ENCODE results near the gene NBAS.
A peak's percentile ranks its signal among the peaks of the same experiment; 100 is the strongest.

Gene NBAS

GRCh38 chr2:15178946-15179345 is 382.2 kb downstream of the NBAS start:
- Histone ChIP-seq H3K4me1 (ENCODE audit: control insufficient read depth, insufficient read depth, low read length) (peaks cover 5% of the 10 kb centered on the region), H3K27ac (ENCODE audit: extremely low read depth, low read depth, low read length) (no peak overlapping the region), H3K9me3 (ENCODE audit: control insufficient read depth, insufficient read depth, low read depth, low read length) (no peaks in the 10 kb centered on the region), H3K36me3 (ENCODE audit: control insufficient read depth in 2 of 2, insufficient read depth in 1 of 2, low read length in 2 of 2) (no peaks in the 10 kb centered on the region), H3K4me3 (ENCODE audit: low read depth, low read length) (no peak overlapping the region)
- ChIA-PET POLR2A (no interaction called here), CTCF (no interaction called here)
- TF ChIP-seq ZNF133 (tag by site-specific recombination; IDR thresholded peaks at IDR 0.05) (no peak), ZNF791 (tag by site-specific recombination; IDR thresholded peaks at IDR 0.05) (no peak), HOXD13 (CRISPR knock-in tag; IDR thresholded peaks at IDR 0.05; ENCODE audit: borderline replicate concordance) (no peak), GLIS1 (tag by site-specific recombination; IDR thresholded peaks at IDR 0.05) (no peak), ZNF561 (tag by site-specific recombination; IDR thresholded peaks at IDR 0.05; ENCODE audit: borderline replicate concordance) (no peak), SCRT1 (tag by site-specific recombination; IDR thresholded peaks at IDR 0.05; ENCODE audit: borderline replicate concordance) (no peak), ZNF266 (tag by site-specific recombination; IDR thresholded peaks at IDR 0.05; ENCODE audit: low read depth) (no peak), ZNF785 (tag by site-specific recombination; IDR thresholded peaks at IDR 0.05) (no peak), ZNF530 (tag by site-specific recombination; IDR thresholded peaks at IDR 0.05; ENCODE audit: low read depth) (no peak), ZNF214 (tag by site-specific recombination; IDR thresholded peaks at IDR 0.05; ENCODE audit: borderline replicate concordance) (no peak), REPIN1 (tag by site-specific recombination; IDR thresholded peaks at IDR 0.05; ENCODE audit: low read depth) (no peak), ZSCAN16 (tag by site-specific recombination; IDR thresholded peaks at IDR 0.05) (no peak), SCRT2 (tag by site-specific recombination; IDR thresholded peaks at IDR 0.05) (no peak), ZIC2 (tag by site-specific recombination; IDR thresholded peaks at IDR 0.05) (no peak), ZNF184 (tag by site-specific recombination; IDR thresholded peaks at IDR 0.05) (no peak), ZNF223 (tag by site-specific recombination; IDR thresholded peaks at IDR 0.05) (no peak), ZNF645 (tag by site-specific recombination; IDR thresholded peaks at IDR 0.05) (no peak)
- TF ChIP-seq, protein P1, sequence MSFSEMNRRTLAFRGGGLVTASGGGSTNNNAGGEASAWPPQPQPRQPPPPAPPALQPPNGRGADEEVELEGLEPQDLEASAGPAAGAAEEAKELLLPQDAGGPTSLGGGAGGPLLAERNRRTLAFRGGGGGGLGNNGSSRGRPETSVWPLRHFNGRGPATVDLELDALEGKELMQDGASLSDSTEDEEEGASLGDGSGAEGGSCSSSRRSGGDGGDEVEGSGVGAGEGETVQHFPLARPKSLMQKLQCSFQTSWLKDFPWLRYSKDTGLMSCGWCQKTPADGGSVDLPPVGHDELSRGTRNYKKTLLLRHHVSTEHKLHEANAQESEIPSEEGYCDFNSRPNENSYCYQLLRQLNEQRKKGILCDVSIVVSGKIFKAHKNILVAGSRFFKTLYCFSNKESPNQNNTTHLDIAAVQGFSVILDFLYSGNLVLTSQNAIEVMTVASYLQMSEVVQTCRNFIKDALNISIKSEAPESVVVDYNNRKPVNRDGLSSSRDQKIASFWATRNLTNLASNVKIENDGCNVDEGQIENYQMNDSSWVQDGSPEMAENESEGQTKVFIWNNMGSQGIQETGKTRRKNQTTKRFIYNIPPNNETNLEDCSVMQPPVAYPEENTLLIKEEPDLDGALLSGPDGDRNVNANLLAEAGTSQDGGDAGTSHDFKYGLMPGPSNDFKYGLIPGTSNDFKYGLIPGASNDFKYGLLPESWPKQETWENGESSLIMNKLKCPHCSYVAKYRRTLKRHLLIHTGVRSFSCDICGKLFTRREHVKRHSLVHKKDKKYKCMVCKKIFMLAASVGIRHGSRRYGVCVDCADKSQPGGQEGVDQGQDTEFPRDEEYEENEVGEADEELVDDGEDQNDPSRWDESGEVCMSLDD (tag by site-specific recombination; IDR thresholded peaks at IDR 0.05), result no peak

DNA sequence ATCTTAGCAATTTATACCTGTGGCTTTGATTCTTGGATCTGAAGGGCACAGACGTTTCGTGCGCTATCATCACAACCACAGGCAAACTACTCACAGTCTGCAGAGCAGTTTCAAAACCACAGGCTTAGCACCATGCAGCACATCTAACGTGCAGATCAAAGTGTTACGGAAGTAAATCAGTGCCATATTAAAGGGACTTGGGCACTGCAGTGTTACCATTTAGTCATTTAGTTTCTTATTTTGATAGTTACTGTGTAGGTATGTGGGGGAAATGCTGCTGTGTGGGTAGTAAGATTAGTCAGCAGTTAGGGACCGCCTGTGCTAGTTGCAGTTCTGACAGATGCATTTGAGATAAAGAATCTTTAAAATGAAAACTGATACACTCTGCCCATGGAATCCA is 384.0 kb downstream of the NBAS start:
- no peak overlapping the region for H3K4me3 ChIP-seq (ENCODE audit: low read depth, low read length)
- no peak overlapping the region for H3K27ac ChIP-seq (ENCODE audit: extremely low read depth, low read depth, low read length)
- no peaks in the 10 kb centered on the region for H3K9me3 ChIP-seq (ENCODE audit: control insufficient read depth, insufficient read depth, low read depth, low read length)
- ChIA-PET CTCF (no interaction called here), POLR2A (no interaction called here)
- H3K4me1 ChIP-seq (ENCODE audit: control insufficient read depth, insufficient read depth, low read length), result peaks cover 5% of the 10 kb centered on the region
- H3K36me3 ChIP-seq (ENCODE audit: control insufficient read depth in 2 of 2, insufficient read depth in 1 of 2, low read length in 2 of 2), result no peaks in the 10 kb centered on the region
- TF ChIP-seq ZIC2 (tag by site-specific recombination; IDR thresholded peaks at IDR 0.05) (0 out of 2 replicates have a peak, but pooled peaks have one; percentile 10), HOXA7 (CRISPR knock-in tag; IDR thresholded peaks at IDR 0.05; ENCODE audit: borderline replicate concordance) (no peak)

DNA sequence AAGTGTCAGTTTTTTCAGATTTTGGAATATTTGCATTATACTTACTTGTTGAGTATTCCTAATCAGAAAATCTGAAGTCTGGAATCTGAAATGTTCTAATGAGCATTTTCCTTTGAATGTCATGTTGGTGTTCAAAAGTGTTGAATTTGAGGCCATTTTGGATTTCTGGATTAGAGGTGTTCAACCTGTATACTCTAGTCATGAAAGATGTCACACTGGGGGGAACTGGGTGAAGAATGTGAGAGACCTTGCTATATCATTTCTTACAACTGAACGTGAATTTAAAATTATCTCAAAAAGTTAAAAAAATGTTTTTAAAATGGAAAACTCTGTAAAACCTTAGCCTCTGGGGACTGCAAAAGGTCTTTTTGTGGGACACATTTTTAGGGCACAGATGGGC is 384.5 kb downstream of the NBAS start:
- Histone ChIP-seq H3K36me3 (ENCODE audit: control insufficient read depth in 2 of 2, insufficient read depth in 1 of 2, low read length in 2 of 2) (no peaks in the 10 kb centered on the region), H3K4me3 (ENCODE audit: low read depth, low read length) (no peak overlapping the region)
- CTCF ChIA-PET, result no interaction called here

More for the DNA sequence above, 384.5 kb downstream of the NBAS start:
- peaks cover 5% of the 10 kb centered on the region for H3K4me1 ChIP-seq (ENCODE audit: control insufficient read depth, insufficient read depth, low read length)
- TF ChIP-seq ZNF398 (tag by site-specific recombination; IDR thresholded peaks at IDR 0.05), result no peak
- peak; percentile 91 for TF ChIP-seq ZNF529 (tag by site-specific recombination; IDR thresholded peaks at IDR 0.05; ENCODE audit: insufficient replicate concordance)
- no peak for TF ChIP-seq ZNF24 (tag by site-specific recombination; IDR thresholded peaks at IDR 0.05)
- no peak overlapping the region for H3K27ac ChIP-seq (ENCODE audit: extremely low read depth, low read depth, low read length)
- H3K9me3 ChIP-seq (ENCODE audit: control insufficient read depth, insufficient read depth, low read depth, low read length), result no peaks in the 10 kb centered on the region
- POLR2A ChIA-PET, result no interaction called here
